IMR-90 (cell line): Measurements from ENCODE around the gene CMIP. TPM values are rescaled to one million over a fixed set of nuclear protein-coding genes. Genes with fewer than 3 reads are reported as not detected.
A peak's percentile ranks its signal among the peaks of the same experiment; 100 is the strongest.

Source experiments
- ATAC-seq: fragments of 200-7000 bp; cut with Tn5 transposase; 2 replicates; pipeline ENCODE4 v1.9.1; 2020; ENCODE audit warnings: low read depth, mild to moderate bottlenecking, moderate library complexity
- BruUV-seq: library from RNA; stranded (reverse); fragments of 400-500 nt; replicated peaks from 2 replicates; lab custom pipeline; 2021; lab: Mats Ljungman, UMichigan
- CTCF ChIA-PET: fragments of 300-600 bp; formaldehyde crosslinking; extraction: SDS; loops from one replicate; lab custom pipeline; 2021; ENCODE audit warnings: antibody characterized with exemption; lab: Yijun Ruan, JAX
- POLR2A ChIA-PET: fragments of 300-600 bp; sonication (Branson Sonifier 250); formaldehyde crosslinking; loops from one replicate; lab custom pipeline; 2022; ENCODE audit warnings: antibody characterized with exemption; ENCODE audit not compliant: unreplicated experiment; lab: Charles Lee
- DNase-seq: peaks from one replicate; pipeline ENCODE4 v3.0.0; 2013
- H2AFZ ChIP-seq: replicated peaks from 2 replicates; pipeline ENCODE3; 2013; ENCODE audit warnings: low read length, mild to moderate bottlenecking; ENCODE audit not compliant: poor library complexity
- H2AK5ac ChIP-seq: 2 replicates; pipeline ENCODE4 v1.6.1; 2013; ENCODE audit warnings: low read depth, low read length, inconsistent platforms
- H2AK9ac ChIP-seq: replicated peaks from 2 replicates; pipeline ENCODE3; 2013; ENCODE audit warnings: mild to moderate bottlenecking, low read depth, low read length, moderate library complexity; ENCODE audit not compliant: poor library complexity
- H2BK120ac ChIP-seq: 2 replicates; pipeline ENCODE4 v1.6.1; 2013; ENCODE audit warnings: low read depth, low read length, inconsistent platforms
- H2BK15ac ChIP-seq: 3 replicates; pipeline ENCODE4 v1.6.1; 2013; ENCODE audit warnings: low read depth, low read length, inconsistent platforms
- H2BK20ac ChIP-seq: 2 replicates; pipeline ENCODE4 v1.6.1; 2013; ENCODE audit warnings: low read depth, mild to moderate bottlenecking, inconsistent platforms, low read length, moderate library complexity
- H2BK5ac ChIP-seq: 2 replicates; pipeline ENCODE4 v1.6.1; 2013; ENCODE audit warnings: mild to moderate bottlenecking, low read depth, low read length, inconsistent platforms; ENCODE audit not compliant: poor library complexity, severe bottlenecking
- H3K14ac ChIP-seq: replicated peaks from 2 replicates; pipeline ENCODE4 v1.6.1; 2013; ENCODE audit warnings: low read depth, low read length, inconsistent platforms
- H3K18ac ChIP-seq: 2 replicates; pipeline ENCODE4 v1.6.1; 2013; ENCODE audit warnings: low read depth, low read length, control low read depth
- H3K23ac ChIP-seq: 2 replicates; pipeline ENCODE4 v1.6.1; 2013; ENCODE audit warnings: low read depth, low read length, inconsistent platforms
- H3K27ac ChIP-seq: 2 replicates; pipeline ENCODE4 v1.5.1; 2013; ENCODE audit warnings: mild to moderate bottlenecking, control low read depth, low read length; ENCODE audit not compliant: insufficient read depth
- H3K27me3 ChIP-seq: 2 replicates; pipeline ENCODE4 v1.6.1; 2013; ENCODE audit warnings: low read length; ENCODE audit not compliant: control insufficient read depth, insufficient read depth
- H3K36me3 ChIP-seq: 2 replicates; pipeline ENCODE4 v1.6.1; 2013; ENCODE audit warnings: low read length, mixed read lengths; ENCODE audit not compliant: control insufficient read depth, insufficient read depth
- H3K4ac ChIP-seq: 2 replicates; pipeline ENCODE4 v1.6.1; 2013; ENCODE audit warnings: low read depth, low read length, inconsistent platforms
- H3K4me1 ChIP-seq: 2 replicates; pipeline ENCODE4 v1.6.1; 2013; ENCODE audit warnings: low read length, mixed read lengths; ENCODE audit not compliant: control insufficient read depth, insufficient read depth
- H3K4me2 ChIP-seq: 2 replicates; pipeline ENCODE4 v1.6.1; 2013; ENCODE audit warnings: low read depth, mild to moderate bottlenecking, control low read depth, low read length, moderate library complexity
- H3K4me3 ChIP-seq: 2 replicates; pipeline ENCODE4 v1.5.1; 2013; ENCODE audit warnings: low read depth, mild to moderate bottlenecking, control low read depth, low read length, moderate library complexity; ENCODE audit not compliant: insufficient read depth
- H3K56ac ChIP-seq: 2 replicates; pipeline ENCODE4 v1.6.1; 2013; ENCODE audit warnings: low read length, inconsistent platforms; ENCODE audit not compliant: insufficient read depth; ENCODE audit errors: extremely low read depth
- H3K79me1 ChIP-seq, 2 experiments: 2 replicates each; pipeline ENCODE4 v1.6.1; 2013; ENCODE audit warnings: low read length in 2 of 2, inconsistent platforms in 1 of 2, low read depth in 1 of 2
- H3K9ac ChIP-seq: 2 replicates; pipeline ENCODE4 v1.6.1; 2013; ENCODE audit warnings: low read depth, low read length, control low read depth
- H3K9me1 ChIP-seq: 2 replicates; pipeline ENCODE4 v1.6.1; 2013; ENCODE audit warnings: low read length, inconsistent platforms; ENCODE audit not compliant: insufficient read depth
- H3K9me3 ChIP-seq: 2 replicates; pipeline ENCODE4 v1.6.1; 2013; ENCODE audit warnings: low read length; ENCODE audit not compliant: control insufficient read depth, insufficient read depth
- H4K20me1 ChIP-seq: 2 replicates; pipeline ENCODE4 v1.6.1; 2013; ENCODE audit warnings: low read length, inconsistent platforms; ENCODE audit not compliant: insufficient read depth
- H4K5ac ChIP-seq: 2 replicates; pipeline ENCODE4 v1.6.1; 2013; ENCODE audit warnings: mild to moderate bottlenecking, low read depth, low read length, control low read depth
- H4K8ac ChIP-seq, 2 experiments: 2 replicates each; pipeline ENCODE4 v1.6.1; 2013; ENCODE audit warnings: low read depth in 2 of 2, low read length in 2 of 2, control low read depth in 1 of 2, inconsistent platforms in 1 of 2
- H4K91ac ChIP-seq: 2 replicates; pipeline ENCODE4 v1.6.1; 2013; ENCODE audit warnings: low read depth, low read length, inconsistent platforms; ENCODE audit not compliant: insufficient read depth
- BHLHE40 ChIP-seq: fragments of 150-350 bp; IDR thresholded peaks from 2 replicates; pipeline ENCODE4 v1.6.1; 2016; ENCODE audit warnings: mild to moderate bottlenecking, low read depth, low read length
- CEBPB ChIP-seq: IDR thresholded peaks from 2 replicates; pipeline ENCODE4 v1.6.1; 2012; ENCODE audit warnings: low read depth, low read length, improper control_type of control experiment
- CTCF ChIP-seq: conservative IDR thresholded peaks from 2 replicates; pipeline ENCODE4 v1.5.1; 2012; ENCODE audit warnings: mild to moderate bottlenecking, low read depth, low read length, improper control_type of control experiment
- FOS ChIP-seq: fragments of 150-350 bp; IDR thresholded peaks from 2 replicates; pipeline ENCODE4 v1.6.1; 2016; ENCODE audit warnings: low read depth, low read length
- MAFK ChIP-seq: IDR thresholded peaks from 2 replicates; pipeline ENCODE4 v1.6.1; 2012; ENCODE audit warnings: low read depth, low read length, improper control_type of control experiment
- MAZ ChIP-seq: IDR thresholded peaks from 2 replicates; pipeline ENCODE4 v1.6.1; 2012; ENCODE audit warnings: low read depth, mild to moderate bottlenecking, low read length, improper control_type of control experiment, moderate library complexity, borderline replicate concordance
- MXI1 ChIP-seq: IDR thresholded peaks from 2 replicates; pipeline ENCODE4 v1.6.1; 2012; ENCODE audit warnings: low read depth, mild to moderate bottlenecking, low read length, moderate library complexity, borderline replicate concordance
- NFE2L2 ChIP-seq: fragments of 150-350 bp; IDR thresholded peaks from 2 replicates; pipeline ENCODE4 v1.6.1; 2016; ENCODE audit warnings: low read depth, mild to moderate bottlenecking, low read length
- POLR2A ChIP-seq: IDR thresholded peaks from 2 replicates; pipeline ENCODE4 v1.6.1; 2012; ENCODE audit warnings: mild to moderate bottlenecking, low read depth, low read length
- RCOR1 ChIP-seq: IDR thresholded peaks from 2 replicates; pipeline ENCODE4 v1.6.1; 2012; ENCODE audit warnings: mild to moderate bottlenecking, low read length, improper control_type of control experiment; ENCODE audit not compliant: insufficient replicate concordance
- RFX5 ChIP-seq: IDR thresholded peaks from 2 replicates; pipeline ENCODE4 v1.8.0; 2012; ENCODE audit warnings: low read depth, mild to moderate bottlenecking, low read length, moderate library complexity
- SMC3 ChIP-seq: fragments of 150-350 bp; IDR thresholded peaks from 2 replicates; pipeline ENCODE4 v1.6.1; 2016; ENCODE audit warnings: low read depth, mild to moderate bottlenecking, antibody characterized with exemption, low read length, moderate library complexity
- USF2 ChIP-seq: fragments of 150-350 bp; IDR thresholded peaks from 2 replicates; pipeline ENCODE4 v1.6.1; 2017; ENCODE audit warnings: mild to moderate bottlenecking, antibody characterized with exemption, low read length, low read depth
- WGBS, 2 experiments: methylation state at CpG; one replicate each; pipeline versions ENCODE4 v1.1.5 to v1.1.7; 2013; ENCODE audit warnings: missing lambda C conversion rate in 2 of 2; ENCODE audit not compliant: insufficient read length in 1 of 2; ENCODE audit errors: extremely low coverage in 2 of 2; 5-methylcytosine and 5-hydroxymethylcytosine counted together
- dilution Hi-C: fragments of 300-500 bp; cut with HindIII; formaldehyde crosslinking; loops from one replicate; pipeline ENCODE4 v1.14.3; 2018; ENCODE audit warnings: low sequenced_read_pairs; ENCODE audit not compliant: unreplicated experiment
- in situ Hi-C: fragments of 300-500 bp; cut with MboI; formaldehyde crosslinking; loops from 3 replicates; pipeline ENCODE4 v1.14.3; 2019; ENCODE audit warnings: low sequenced_read_pairs, inconsistent platforms, mixed read lengths
- intact Hi-C: fragments of 100-400 bp; cut with micrococcal nuclease; formaldehyde crosslinking; loops from 2 replicates; pipeline ENCODE4 v1.10.0; 2022
- polyA plus RNA-seq, 3 experiments: library from polyadenylated mRNA; depleted of rRNA; stranded (reverse); fragments of >200 nt; gene quantifications; 2 replicates each; pipeline ENCODE4 v1.2.3, GENCODE V29; 2012; ENCODE audit warnings: low replicate concordance in 1 of 3
- total RNA-seq: library from RNA; depleted of rRNA; stranded (reverse); fragments of >200 nt; gene quantifications from 2 replicates; pipeline ENCODE4 v1.2.3, GENCODE V29; 2012
- TF ChIP-seq, protein P1 (sequence below): fragments of 150-350 bp; IDR thresholded peaks from 2 replicates; pipeline ENCODE4 v1.6.1; 2016; ENCODE audit warnings: low read depth, mild to moderate bottlenecking, low read length, moderate library complexity, borderline replicate concordance

CMIP gene
- total and polyA plus RNA-seq, 2 of the 4 experiments (the other 2 are of a cell fraction), result 3.2 to 11.6 TPM

GRCh38 chr16:81493755-81494433 lies 49.3 kb downstream of the CMIP start:
- no peak overlapping the region for H3K9ac ChIP-seq
- CTCF ChIA-PET, result interaction anchor here (0.6 kb wide), 2 partner anchors 289 to 1509 kb away, joined by 3 to 4 read pairs; no protein-coding TSS in a partner anchor

More at GRCh38 chr16:81493755-81494433, 49.3 kb downstream of the CMIP start:
- WGBS, 2 experiments, result 62% methylated on average over 11 of the region's 23 CpGs; no CpG with 5 or more reads in 1 of the 2 experiments
- H3K9me1 ChIP-seq, result peaks cover 21% of the 10 kb centered on the region
- H2BK20ac ChIP-seq, result 0 out of 2 replicates have a peak overlapping the region, but pooled peaks have one; percentile 0
- H2BK120ac ChIP-seq, result peak overlapping the region; percentile 44; the same call in 1 of the 2 replicates
- intact Hi-C loops, result no loop called here
- no TSS peak for BruUV-seq
- no peaks in the 10 kb centered on the region for H3K27me3 ChIP-seq
- ATAC-seq (peak; percentile 78), DNase-seq (peak; percentile 94)
- no peak overlapping the region for H3K23ac ChIP-seq
- no peak overlapping the region for H3K18ac ChIP-seq
- peaks cover 22% of the 10 kb centered on the region for H3K4me1 ChIP-seq
- H2AFZ ChIP-seq, result peak overlapping the region; percentile 66
- peak overlapping the region in 1 of 2 experiments; percentile 18; a peak in 1 of 4 replicates for H4K8ac ChIP-seq
- peaks cover 3% of the 10 kb centered on the region; the same call in 1 of the 2 replicates for H3K36me3 ChIP-seq
- peaks cover 23 to 87% of the 10 kb centered on the region in 2 experiments for H3K79me1 ChIP-seq
- peak; percentile 88 for TF ChIP-seq USF2
- TF ChIP-seq RFX5, result no peak
- TF ChIP-seq, protein P1, sequence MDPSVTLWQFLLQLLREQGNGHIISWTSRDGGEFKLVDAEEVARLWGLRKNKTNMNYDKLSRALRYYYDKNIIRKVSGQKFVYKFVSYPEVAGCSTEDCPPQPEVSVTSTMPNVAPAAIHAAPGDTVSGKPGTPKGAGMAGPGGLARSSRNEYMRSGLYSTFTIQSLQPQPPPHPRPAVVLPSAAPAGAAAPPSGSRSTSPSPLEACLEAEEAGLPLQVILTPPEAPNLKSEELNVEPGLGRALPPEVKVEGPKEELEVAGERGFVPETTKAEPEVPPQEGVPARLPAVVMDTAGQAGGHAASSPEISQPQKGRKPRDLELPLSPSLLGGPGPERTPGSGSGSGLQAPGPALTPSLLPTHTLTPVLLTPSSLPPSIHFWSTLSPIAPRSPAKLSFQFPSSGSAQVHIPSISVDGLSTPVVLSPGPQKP, result no peak
- TF ChIP-seq NFE2L2, result no peak
- TF ChIP-seq CEBPB, result peak; percentile 66
- no peak for TF ChIP-seq SMC3
- peak; percentile 82 for TF ChIP-seq FOS
- no peak for TF ChIP-seq CTCF
- no peak for TF ChIP-seq POLR2A
- TF ChIP-seq MXI1, result peak; percentile 89
- TF ChIP-seq MAFK, result no peak
- TF ChIP-seq MAZ, result no peak
- TF ChIP-seq RCOR1, result no peak
- TF ChIP-seq BHLHE40, result peak; percentile 84
- H3K4ac ChIP-seq, result peak overlapping the region; percentile 37
- in situ Hi-C loops, result no loop called here
- H2AK9ac ChIP-seq, result peak overlapping the region; percentile 21
- H4K20me1 ChIP-seq, result peaks cover 64% of the 10 kb centered on the region
- POLR2A ChIA-PET, result no interaction called here
- peak overlapping the region; percentile 38; the same call in 1 of the 2 replicates for H4K91ac ChIP-seq
- peak overlapping the region; percentile 27 for H2BK5ac ChIP-seq
- H4K5ac ChIP-seq, result no peak overlapping the region
- no peak overlapping the region for H3K14ac ChIP-seq
- peak overlapping the region; percentile 44 for H2AK5ac ChIP-seq
- peak overlapping the region; percentile 5; the same call in 1 of the 2 replicates for H3K27ac ChIP-seq
- 0 out of 2 replicates have a peak overlapping the region, but pooled peaks have one; percentile 11 for H3K4me2 ChIP-seq
- dilution Hi-C loops, result no loop called here
- no peak overlapping the region for H3K4me3 ChIP-seq
- no peak overlapping the region; the same call in 2 of the 3 replicates for H2BK15ac ChIP-seq
- H3K56ac ChIP-seq, result no peak overlapping the region
- H3K9me3 ChIP-seq, result no peaks in the 10 kb centered on the region
